ENCODE data around the gene AP1S3.

Gene AP1S3

GRCh38 chr2:223712642-223713041 is 124.7 kb downstream of the AP1S3 start:
- no peak for DNase-seq

- no peak for DNase-seq
Observed at GRCh38 chr2:223711596-223712326, 125.6 kb downstream of the AP1S3 start.

All from activated T-cell treated with anti-CD3 and anti-CD28 coated beads for 4 hours (primary cell).